Mesothelial cell of epicardium (in vitro differentiated cells): ENCODE measurements around the gene ZBTB7B. TPM values are rescaled to one million over a fixed set of nuclear protein-coding genes. Genes with fewer than 3 reads are reported as not detected.
A peak's percentile ranks its signal among the peaks of the same experiment; 100 is the strongest.

Experiments used
- DNase-seq, 2 experiments: peaks; one replicate each; pipeline ENCODE4 v3.0.0; 2021; ENCODE audit warnings: low spot score in 2 of 2; ENCODE audit not compliant: unreplicated experiment in 2 of 2
- H3K27ac Mint-ChIP-seq: 2 replicates; pipeline ENCODE4 v1.8.0; 2021; ENCODE audit warnings: mixed read lengths
- H3K27me3 Mint-ChIP-seq: 2 replicates; pipeline ENCODE4 v1.8.0; 2021; ENCODE audit warnings: low read depth, mixed read lengths
- H3K36me3 Mint-ChIP-seq: 2 replicates; pipeline ENCODE4 v1.8.0; 2021; ENCODE audit warnings: mixed read lengths
- H3K4me1 Mint-ChIP-seq: 2 replicates; pipeline ENCODE4 v1.8.0; 2021; ENCODE audit warnings: mixed read lengths
- H3K4me3 Mint-ChIP-seq: 2 replicates; pipeline ENCODE4 v1.8.0; 2021; ENCODE audit warnings: mild to moderate bottlenecking, moderate library complexity, mixed read lengths
- H3K9me3 Mint-ChIP-seq: 2 replicates; pipeline ENCODE4 v1.8.0; 2021; ENCODE audit warnings: mixed read lengths
- total RNA-seq: library from RNA; stranded (reverse); gene quantifications from 3 replicates; pipeline ENCODE4 v1.2.1, GENCODE V29; 2021
- TF ChIP-seq, protein P1 (sequence below): fragments of 200-600 bp; sonication (generic); IDR thresholded peaks from one replicate; pipeline ENCODE4 v1.5.0; 2021; ENCODE audit warnings: antibody characterized with exemption; ENCODE audit not compliant: unreplicated experiment

Gene ZBTB7B
- total RNA-seq, 1 donor from 2014 or later: 21.7 TPM

- TF ChIP-seq, protein P1, sequence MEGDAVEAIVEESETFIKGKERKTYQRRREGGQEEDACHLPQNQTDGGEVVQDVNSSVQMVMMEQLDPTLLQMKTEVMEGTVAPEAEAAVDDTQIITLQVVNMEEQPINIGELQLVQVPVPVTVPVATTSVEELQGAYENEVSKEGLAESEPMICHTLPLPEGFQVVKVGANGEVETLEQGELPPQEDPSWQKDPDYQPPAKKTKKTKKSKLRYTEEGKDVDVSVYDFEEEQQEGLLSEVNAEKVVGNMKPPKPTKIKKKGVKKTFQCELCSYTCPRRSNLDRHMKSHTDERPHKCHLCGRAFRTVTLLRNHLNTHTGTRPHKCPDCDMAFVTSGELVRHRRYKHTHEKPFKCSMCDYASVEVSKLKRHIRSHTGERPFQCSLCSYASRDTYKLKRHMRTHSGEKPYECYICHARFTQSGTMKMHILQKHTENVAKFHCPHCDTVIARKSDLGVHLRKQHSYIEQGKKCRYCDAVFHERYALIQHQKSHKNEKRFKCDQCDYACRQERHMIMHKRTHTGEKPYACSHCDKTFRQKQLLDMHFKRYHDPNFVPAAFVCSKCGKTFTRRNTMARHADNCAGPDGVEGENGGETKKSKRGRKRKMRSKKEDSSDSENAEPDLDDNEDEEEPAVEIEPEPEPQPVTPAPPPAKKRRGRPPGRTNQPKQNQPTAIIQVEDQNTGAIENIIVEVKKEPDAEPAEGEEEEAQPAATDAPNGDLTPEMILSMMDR: no peak
- H3K36me3 Mint-ChIP-seq: no peaks in the 10 kb centered on the region
- no peaks in the 10 kb centered on the region for H3K27me3 Mint-ChIP-seq
- no peak overlapping the region for H3K4me3 Mint-ChIP-seq
- H3K9me3 Mint-ChIP-seq: no peaks in the 10 kb centered on the region
- peaks cover 17% of the 10 kb centered on the region for H3K4me1 Mint-ChIP-seq
- H3K27ac Mint-ChIP-seq: no peak overlapping the region
- DNase-seq: no peak
Measured at GRCh38 chr1:155013632-155014031, 11.0 kb downstream of the ZBTB7B start.

GRCh38 chr1:155014709-155015508 is 12.3 kb downstream of the ZBTB7B start:
- H3K27ac Mint-ChIP-seq: no peak overlapping the region
- no peak for DNase-seq
- no peaks in the 10 kb centered on the region for H3K27me3 Mint-ChIP-seq
- peaks cover 16% of the 10 kb centered on the region for H3K4me1 Mint-ChIP-seq
- H3K36me3 Mint-ChIP-seq: no peaks in the 10 kb centered on the region
- no peak overlapping the region for H3K4me3 Mint-ChIP-seq
- TF ChIP-seq, protein P1: no peak
- no peaks in the 10 kb centered on the region for H3K9me3 Mint-ChIP-seq

DNA sequence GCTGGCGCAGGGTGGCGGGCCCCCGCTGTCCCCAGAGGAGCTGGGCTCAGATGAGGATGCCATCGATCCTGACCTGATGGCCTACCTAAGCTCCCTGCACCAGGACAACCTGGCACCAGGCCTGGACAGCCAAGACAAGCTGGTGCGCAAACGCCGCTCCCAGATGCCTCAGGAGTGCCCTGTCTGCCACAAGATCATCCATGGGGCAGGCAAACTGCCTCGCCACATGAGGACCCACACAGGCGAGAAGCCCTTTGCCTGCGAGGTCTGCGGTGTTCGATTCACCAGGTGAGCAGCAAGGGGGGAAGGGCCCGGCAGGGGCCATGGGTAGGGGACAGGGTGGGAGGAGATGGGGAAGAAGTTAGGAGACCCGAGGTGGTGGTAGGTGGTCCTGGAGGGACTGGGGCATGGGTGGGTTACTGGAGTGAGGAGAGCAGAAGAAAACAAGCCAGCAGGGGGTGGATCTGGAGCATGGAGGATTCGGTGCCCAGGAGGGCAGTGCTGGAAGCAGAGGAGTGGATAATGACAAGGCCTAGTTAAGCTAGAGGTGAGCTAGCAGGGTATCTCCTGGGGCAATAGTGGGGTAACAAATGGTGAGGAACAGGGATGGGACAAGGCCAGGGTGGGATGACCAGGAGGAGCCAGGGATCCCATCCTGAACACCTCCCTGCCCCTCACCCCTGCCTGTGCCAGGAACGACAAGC is 13.1 kb downstream of the ZBTB7B start:
- Mint-ChIP-seq H3K27me3 (no peaks in the 10 kb centered on the region), H3K27ac (peak overlapping the region; percentile 30), H3K4me3 (no peak overlapping the region), H3K9me3 (no peaks in the 10 kb centered on the region), H3K36me3 (no peaks in the 10 kb centered on the region), H3K4me1 (peaks cover 14% of the 10 kb centered on the region)
- TF ChIP-seq, protein P1: no peak
- DNase-seq: no peak

DNA sequence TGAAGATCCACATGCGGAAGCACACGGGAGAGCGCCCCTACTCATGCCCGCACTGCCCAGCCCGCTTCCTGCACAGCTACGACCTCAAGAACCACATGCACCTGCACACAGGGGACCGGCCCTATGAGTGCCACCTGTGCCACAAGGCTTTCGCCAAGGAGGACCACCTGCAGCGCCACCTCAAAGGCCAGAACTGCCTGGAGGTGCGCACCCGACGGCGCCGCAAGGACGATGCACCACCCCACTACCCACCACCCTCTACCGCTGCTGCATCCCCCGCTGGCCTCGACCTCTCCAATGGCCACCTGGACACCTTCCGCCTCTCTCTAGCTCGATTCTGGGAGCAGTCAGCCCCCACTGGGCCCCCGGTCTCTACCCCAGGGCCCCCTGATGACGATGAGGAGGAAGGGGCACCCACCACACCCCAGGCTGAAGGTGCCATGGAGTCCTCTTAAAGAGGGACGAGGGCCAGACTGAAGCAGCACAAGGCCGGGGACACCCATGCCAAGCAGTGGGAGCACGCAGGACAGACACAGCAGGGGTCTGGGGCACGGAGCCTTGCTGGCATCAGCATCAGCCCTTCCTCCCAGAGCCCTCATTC is 13.7 kb downstream of the ZBTB7B start:
- H3K27me3 Mint-ChIP-seq: no peaks in the 10 kb centered on the region
- H3K27ac Mint-ChIP-seq: no peak overlapping the region
- H3K36me3 Mint-ChIP-seq: no peaks in the 10 kb centered on the region
- no peak for DNase-seq
- TF ChIP-seq, protein P1: no peak
- H3K4me1 Mint-ChIP-seq: peaks cover 9% of the 10 kb centered on the region
- H3K9me3 Mint-ChIP-seq: no peaks in the 10 kb centered on the region
- peak overlapping the region; percentile 42 for H3K4me3 Mint-ChIP-seq

DNA sequence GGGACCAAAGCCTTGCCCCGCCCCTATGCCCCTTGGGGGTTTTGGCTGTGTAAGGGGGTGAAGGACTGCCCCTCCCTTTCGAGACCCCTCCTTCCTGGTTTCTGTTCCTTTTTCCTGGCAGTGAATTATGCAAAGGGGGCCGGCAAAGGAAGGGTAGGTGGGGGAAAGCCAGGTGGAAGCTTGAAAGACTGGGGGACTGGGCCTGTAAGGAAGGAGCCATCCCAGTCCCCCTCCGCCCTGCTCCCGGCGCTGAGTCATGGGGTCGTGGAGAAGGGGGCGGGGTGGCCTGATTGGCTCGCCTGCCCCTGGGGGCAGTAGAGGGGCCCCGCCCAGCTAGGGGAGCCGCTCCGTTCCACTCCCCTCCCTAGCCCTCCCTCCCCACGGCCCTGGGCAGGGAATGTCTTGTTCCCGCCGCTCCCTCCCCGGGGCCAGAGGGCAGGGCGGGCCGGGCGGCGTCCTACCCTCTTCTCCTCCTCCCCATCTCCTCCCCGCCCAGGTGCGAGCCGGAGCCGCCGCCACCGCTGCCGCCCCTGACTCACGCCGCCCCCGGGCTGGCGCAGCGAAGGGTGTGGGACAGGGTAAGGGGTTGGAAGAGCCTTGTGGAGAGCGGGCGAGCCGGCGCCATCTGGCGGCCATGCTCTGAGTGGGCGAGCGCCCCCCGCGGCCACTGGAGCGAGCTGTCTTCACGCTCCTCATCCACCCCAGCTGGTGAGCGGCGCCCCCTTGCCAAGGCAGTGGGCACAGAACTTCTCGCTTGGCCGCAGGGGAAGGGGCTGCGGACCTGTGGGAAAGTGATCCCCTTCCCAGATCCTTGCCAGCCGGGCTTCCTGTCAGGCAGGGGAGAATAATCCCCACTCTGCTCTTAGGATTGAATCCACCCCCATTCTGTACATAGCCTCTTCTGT is 14.7 kb downstream of the ZBTB7B start:
- Mint-ChIP-seq H3K4me1 (peaks cover 10% of the 10 kb centered on the region), H3K27ac (peak overlapping the region; percentile 66), H3K4me3 (peak overlapping the region; percentile 56), H3K27me3 (no peaks in the 10 kb centered on the region), H3K36me3 (no peaks in the 10 kb centered on the region), H3K9me3 (no peaks in the 10 kb centered on the region)
- DNase-seq: peak; percentile 71 to 91
- TF ChIP-seq, protein P1: peak; percentile 87
